Measurements from ENCODE around the gene BRI3.

Gene BRI3, protein sequence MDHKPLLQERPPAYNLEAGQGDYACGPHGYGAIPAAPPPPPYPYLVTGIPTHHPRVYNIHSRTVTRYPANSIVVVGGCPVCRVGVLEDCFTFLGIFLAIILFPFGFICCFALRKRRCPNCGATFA

DNA sequence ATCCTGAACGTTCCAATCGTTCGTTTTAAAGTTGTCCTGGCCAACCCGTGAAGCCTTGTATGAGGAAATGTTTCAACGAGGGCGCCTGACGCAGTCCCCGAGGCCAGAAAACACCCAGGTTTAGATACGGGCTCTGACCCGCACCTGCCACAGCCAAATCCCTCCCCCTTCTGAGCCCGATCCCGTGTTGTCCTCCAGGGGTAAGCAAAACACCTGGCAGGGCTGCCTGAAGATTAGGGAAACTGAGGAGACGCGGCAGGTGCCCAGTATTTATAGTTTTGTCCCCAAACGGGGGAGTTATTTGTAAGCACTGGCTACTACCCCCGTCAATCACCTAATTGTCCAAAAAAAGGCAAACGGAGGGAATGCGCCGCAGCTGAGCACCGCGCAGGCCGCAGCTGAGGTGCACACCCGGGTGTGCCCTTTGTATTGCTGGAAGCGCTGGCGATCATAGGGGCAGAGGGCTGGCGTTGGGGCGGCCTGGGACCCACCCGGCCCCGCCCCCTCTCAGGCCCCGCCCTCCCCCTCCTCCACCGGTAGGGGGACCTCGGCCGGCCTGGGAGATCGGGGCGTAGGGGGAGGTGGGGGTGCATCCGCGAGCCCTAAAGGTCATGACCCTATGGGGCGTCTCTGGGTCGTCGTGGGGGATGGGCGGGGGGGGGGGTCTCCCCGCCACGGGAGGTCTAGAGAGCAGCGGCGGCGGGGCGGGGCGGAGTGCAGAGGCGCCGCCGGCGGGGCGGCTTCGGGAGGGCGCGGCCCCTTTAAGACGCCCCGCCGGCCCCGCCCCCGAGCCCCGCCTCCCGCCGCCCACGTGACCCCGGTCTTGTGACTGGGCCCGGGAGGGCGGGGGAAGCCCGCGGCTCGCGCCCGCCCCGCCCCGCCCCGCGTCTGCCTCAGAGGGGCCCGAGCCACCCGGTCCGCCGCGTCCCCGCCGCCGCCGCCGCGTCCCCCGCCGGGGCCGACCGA is at the start of gene BRI3:
BRI3 (plus strand) TSS at position 896 of the 966 bp plus-strand sequence. CDS start 110 bp downstream, outside the sequence.
- peak; percentile 83 for DNase-seq (ENCODE audit: low read depth, low spot score)

DNA sequence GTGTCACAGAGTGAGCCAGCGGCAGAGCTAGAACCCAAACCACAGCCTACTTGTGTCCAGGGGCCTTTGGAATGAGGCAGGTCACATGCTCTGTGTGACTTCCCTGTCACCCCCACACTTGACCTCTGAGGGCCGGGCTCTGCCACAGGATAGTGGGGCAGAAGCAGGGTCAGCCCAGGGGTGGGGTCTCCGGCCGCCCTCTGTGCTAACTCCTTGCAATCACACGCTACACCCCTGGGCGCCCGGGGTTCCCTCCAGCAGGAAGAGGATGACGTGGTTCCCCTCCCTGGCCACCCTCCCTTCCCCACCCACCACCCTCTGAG is 49.3 kb upstream of the BRI3 start:
- DNase-seq (ENCODE audit: low read depth, low spot score) = no peak

DNA sequence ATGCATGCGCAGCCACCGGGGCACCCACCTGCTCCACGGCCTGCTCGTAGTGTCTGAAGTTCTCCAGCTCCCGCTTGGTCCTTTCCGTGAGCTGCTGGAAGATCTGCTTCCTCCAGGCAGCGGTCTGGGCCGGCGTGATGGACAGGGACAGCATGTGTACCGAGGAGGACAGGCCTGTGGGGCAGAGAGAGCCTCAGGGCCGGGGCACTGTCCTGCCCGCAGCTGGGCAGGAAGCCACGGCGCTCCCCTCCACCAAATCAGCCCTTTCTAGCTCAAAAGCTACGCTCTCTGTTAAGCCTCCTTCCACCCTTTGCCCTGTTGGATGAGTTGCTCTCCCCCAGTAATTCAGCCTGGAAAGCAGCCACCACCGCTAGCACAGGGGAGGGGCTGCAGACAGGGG is 48.7 kb upstream of the BRI3 start:
- DNase-seq (ENCODE audit: low read depth, low spot score) = no peak

DNA sequence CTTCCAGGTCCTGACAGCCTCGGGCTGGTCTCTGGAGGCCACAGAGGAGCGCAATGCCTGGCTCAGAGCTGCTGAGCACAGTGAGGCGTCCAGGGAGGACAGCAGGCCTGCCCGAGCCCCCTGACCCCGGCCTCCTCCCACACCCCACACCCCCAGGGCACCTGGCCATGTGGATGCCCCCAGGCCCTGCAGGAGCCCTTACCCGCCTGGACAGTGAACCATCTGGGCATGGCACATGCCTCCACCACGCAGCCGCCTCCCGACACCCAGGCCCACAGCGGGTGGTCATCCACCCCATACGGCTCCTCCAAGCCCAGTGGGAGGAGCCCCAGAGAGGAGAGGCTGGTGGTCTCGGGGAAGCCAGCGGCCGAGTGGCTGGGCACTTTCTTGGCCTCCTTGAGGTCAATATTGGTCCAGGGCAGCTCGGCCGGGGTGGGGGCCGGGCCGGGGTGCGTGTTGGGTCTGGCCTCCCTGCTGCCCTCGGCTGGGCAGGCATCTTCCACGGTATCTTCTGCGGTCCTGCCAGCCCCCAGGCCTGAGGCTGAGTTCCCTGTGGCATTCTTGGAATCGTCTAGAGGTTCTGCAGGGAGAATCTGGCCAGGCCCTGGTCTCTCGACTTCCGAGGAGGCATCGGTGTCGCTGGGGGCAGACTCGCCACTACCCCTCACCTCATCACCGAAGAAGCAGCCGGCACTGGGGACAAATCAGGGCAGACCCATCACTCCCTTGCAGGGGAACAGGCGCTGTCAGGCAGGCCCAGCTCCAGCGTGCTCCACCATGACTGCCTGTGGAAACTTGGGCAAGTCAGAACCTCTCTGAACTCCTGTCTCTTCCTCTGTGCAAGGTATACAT is 48.0 kb upstream of the BRI3 start:
- DNase-seq (ENCODE audit: low read depth, low spot score) = no peak

DNA sequence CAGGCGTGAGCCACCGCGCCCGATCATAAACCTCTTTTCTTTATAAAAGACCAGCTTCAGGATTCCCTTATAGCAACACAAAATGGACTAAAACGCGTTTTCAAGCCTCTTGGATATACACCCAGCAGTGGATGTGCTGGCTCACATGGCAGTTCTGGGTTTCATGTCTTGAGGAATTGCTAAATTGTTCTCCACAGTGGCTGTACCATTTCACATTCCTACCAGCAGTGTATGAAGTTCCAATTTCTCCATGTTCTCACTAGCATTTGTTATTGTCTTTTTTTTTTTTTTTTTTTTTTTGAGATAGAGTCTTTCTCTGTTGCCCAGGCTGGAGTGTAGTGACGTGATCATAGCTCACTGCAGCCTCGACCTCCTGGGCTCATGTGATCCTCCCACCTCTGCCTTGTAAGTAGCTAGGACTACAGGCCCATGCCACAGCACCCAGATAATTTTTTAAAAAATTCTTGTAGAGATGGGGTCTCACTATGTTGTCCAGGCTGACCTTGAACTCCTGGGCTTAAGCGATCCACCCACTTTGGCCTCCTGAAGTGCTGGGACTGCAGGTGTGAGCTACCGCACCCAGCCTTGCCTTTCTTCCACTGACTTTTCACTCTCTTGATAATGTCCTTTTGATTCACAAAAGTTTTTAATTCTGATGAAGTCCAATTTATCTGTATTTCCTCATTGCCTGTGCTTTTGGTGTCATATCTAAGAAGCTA is 46.9 kb upstream of the BRI3 start:
- DNase-seq (ENCODE audit: low read depth, low spot score) = no peak

DNA sequence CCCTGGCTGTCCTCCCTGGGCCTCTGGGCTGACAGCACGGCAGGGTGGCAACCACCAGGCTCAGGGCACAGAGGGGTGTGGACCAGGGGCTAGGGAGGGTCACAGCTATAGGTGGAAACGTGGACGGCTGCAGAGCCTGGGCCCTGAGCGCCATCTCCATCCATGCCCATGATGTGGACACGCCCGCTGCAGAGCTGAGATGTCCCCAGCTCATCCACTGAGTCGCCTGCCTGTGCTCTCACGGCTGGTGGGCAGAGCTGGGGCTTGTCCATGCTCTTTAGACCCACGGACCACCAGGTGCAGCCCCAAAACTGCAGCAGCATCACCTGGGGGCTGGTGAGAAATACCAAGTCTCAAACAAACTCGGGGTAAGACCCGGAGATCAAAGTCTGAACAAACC is 45.6 kb upstream of the BRI3 start:
- DNase-seq (ENCODE audit: low read depth, low spot score) = no peak

DNA sequence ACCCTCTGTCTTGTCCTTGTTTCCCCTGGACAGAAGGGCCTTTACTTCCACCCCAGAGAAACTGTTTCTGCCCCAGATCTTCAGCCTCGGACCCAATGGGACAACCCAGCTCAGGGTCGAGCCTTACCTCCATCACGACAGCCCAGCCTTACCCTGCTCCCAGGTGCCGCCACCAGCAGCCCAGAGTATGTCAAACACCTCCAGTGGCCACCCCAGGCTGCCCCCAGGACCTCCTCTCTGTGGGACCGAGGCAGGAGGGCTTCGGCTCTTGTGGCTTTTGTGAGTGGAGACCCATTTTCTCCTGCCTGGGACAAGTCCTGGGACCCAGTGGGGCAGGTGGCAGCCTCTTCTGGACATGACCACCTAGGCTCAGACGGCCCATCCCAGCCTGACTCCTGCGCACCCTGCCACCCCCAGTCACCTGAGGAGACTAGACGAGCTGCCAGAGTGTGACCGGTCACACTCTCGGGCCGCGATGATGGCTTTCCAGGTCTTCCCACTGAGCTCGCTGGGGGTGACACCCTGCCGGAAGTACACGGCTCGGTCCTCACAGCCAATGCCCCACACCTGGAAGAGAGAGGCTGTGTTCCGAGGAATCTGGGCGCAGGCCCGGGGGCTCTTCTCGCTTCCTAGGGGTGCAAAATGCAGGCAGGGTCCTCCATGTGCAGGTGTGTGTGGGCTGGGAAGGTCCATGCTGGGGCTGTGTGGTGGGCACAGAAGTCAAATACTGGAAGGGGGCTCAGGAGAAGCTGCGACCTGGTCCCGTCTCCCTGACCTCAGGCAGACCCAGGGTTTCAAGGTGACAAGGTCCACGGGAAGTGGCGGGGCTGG is 44.9 kb upstream of the BRI3 start:
- no peak for DNase-seq (ENCODE audit: low read depth, low spot score)

DNA sequence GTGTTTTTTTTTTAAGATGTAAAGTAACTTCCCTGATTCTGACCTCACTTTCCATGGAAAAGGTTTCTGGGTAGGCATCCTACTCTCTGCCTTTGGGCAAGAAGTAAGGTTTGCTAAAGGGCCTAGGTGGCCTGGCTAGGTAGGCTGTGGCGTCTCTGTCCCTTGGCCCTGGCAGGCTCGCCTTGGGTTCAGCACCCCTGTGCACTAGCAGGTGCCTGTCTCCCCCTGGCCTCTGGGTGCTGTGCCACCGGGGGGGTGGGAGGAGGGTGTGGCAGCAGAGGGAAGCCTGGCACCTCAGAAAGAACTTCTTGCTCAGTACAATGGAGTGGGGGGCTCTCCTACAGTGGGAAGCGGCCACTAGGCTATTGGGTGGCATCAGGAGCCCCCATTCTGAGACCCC is 43.4 kb upstream of the BRI3 start:
- DNase-seq (ENCODE audit: low read depth, low spot score) = no peak

DNA sequence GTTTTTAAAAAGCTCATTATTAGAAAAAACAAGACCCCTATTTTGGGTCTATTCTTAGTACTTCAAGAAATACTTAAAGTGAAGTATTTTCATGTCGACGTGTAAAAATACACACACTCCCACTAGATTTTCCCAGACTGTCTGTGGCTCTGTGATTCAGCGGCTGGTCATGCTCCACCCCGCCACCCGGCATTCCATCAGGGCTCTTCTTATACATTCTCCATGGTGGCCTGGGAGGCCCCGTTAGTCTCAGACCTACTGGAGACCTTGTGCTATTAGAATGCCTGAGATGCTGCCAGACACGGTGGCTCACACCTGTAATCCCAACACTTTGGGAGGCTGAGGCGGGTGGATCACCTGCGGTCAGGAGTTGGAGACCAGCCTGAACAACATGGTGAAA is 42.5 kb upstream of the BRI3 start:
- no peak for DNase-seq (ENCODE audit: low read depth, low spot score)

DNA sequence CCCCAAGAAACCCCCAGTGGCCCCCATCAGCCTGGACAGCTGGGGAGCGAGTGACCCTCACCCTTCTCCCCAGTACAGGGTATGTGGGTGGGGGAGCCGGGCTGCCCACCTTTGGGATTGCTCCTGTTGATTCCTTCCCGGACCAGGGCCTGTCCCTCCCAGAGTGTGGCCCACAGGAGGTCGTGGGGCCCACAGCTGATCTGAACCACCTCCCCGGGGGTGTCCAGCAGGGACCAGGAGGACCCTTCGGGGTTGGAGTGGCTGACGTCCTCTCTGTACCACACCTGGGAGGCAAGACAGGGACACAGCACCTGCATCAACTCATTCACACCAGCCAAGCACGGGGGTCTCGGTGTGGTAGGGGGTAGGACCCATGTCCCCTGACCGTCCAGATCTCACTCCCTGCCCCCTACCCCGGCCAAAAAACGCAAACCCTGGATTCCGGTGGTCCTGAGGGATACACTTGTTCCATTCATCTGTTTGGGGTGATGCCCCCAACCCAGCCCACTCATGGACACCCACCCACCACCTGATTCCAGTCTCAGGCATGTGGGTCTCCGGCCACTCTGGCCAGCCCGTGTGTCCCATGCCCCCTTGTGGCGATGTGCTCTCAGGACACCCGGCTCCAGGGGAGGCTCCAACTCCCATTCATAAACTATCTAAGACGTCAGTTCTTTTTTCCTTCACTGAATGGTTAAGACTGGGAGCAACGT is 40.4 kb upstream of the BRI3 start:
- no peak for DNase-seq (ENCODE audit: low read depth, low spot score)

DNA sequence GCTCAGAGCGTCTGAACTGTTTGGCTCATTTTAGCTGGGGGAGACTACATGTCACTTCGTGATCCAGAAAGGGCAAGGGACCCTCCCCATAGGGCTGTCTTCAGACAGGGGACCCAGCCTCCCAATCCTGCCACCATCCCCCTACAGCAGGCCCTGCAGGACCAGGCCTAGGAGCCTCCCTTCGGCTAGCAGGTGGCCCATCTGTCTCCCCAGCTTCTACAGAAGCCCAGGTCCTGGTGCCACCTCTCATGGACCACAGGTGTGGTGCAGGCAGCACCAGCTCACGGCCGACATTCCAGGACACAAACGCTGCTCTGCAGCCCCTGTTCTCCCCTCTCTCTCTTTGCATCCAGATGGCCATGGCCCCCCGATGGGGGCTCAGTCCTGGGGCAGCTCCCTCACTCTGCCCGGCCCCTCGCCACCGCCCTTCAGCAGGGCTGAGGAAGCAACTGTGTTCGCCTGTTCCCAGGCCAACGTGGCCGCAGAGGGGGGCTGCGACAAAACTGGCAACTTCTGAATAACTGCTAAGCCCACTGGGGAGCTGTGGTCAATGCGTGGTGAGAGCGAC is 39.7 kb upstream of the BRI3 start:
- DNase-seq (ENCODE audit: low read depth, low spot score) = no peak

DNA sequence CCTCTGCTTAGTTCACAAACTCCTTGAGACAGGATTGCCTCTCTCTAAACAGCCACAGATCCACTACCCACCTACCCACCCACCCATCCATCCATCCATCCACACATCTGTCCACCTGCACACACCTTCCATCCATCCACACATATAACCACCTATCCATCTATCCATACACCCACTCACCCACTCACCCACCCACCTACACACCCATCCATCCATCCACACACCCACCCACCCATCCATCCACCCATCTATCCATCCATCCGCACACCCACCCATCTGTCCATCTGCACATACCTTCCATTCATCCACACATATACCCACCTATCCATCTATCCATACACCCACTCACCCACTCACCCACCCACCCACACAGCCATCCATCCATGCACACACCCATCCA is 39.1 kb upstream of the BRI3 start:
- no peak for DNase-seq (ENCODE audit: low read depth, low spot score)

DNA sequence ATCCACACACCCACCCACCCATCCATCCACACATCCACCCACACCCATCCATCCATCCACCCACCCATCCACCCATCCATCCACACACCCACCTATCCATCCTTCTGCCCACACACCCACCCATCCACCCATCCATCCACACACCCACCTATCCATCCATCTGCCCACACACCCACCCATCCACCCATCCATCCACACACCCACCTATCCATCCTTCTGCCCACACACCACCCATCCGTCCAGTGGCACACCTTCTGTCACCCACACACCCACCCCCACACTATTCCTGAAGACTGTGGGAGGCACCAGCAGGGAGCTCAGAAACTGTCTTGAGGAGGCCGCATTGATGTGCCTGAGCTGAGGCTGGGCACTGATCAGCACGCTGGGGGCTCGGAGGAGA is 38.6 kb upstream of the BRI3 start:
- DNase-seq (ENCODE audit: low read depth, low spot score) = no peak

DNA sequence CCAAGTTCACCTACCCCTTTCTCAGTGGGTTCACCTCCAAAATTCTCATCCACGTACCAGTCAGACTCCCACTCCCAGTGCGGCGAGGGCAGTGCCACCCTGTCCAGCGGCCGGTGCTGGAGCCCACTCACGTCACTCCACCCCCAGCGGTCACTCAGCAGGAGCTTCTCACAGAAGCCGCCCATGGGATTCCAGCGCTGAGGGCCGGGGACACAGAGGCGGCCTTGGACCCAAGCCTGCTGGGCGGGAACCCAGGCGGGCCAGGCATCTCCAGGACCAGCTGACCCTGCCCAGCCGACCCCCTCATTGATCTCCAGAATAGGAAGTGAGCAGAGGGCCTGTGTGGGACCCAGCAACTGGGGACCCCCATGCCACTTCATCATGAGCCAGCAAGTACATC is 36.6 kb upstream of the BRI3 start:
- DNase-seq (ENCODE audit: low read depth, low spot score) = no peak

DNA sequence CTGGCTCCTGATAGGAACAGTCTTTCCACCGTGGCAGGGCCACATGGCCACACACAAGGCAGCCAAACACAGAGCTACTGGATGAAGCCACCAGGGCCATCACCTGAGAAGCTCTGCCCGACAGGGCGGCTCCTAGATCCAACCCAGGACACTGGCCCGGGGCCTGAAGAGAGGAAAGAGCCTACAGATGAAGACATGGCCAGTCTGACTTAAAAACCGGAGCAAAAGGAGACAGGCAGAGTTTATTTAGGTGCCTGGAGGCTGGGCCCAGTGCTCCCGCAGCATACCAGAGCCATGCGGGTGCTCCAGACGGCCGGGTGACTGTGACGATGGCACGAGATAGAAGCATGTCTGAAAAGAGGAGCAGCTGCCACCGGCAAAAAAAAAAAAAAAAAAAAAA is 33.3 kb upstream of the BRI3 start:
- DNase-seq (ENCODE audit: low read depth, low spot score) = no peak

DNA sequence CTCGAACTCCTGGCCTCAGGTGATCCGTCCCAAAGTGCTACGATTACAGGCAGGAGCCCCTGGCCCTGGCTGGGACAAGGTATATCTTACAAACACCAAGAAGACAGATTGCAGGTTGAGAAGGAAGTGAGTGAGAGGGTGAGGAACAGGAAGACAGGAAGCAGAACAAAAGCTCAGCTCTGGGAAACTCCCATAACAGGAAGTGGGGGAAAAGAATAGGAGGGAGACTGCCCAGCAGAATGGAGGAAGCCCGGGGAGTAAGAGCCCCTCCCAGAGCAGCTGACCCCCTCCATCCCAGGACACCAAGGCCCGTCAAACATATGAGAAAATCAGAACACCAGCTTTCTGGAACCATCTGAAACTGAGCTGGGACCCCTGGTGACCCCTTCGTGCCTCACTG is 32.4 kb upstream of the BRI3 start:
- DNase-seq (ENCODE audit: low read depth, low spot score) = no peak

DNA sequence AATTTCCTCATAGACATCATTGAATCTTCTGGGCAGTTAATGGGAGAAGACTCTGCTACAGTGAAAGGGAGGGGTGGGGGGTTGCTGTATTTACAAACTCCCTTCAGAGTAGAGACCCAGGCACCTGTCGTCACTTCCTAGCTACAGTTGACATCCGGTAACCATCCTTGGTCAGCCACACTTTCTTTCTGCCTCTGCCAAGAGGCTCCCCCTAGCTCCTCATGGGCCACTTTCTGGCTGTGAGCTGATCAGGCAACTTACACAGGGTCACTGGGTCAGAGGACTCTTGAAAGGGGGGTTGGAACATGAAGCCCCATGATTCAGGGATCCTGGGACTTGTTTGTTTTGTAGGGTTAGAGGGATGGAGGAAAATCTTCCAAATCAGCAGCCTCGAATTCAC is 30.7 kb upstream of the BRI3 start:
- peak; percentile 8 for DNase-seq (ENCODE audit: low read depth, low spot score)

DNA sequence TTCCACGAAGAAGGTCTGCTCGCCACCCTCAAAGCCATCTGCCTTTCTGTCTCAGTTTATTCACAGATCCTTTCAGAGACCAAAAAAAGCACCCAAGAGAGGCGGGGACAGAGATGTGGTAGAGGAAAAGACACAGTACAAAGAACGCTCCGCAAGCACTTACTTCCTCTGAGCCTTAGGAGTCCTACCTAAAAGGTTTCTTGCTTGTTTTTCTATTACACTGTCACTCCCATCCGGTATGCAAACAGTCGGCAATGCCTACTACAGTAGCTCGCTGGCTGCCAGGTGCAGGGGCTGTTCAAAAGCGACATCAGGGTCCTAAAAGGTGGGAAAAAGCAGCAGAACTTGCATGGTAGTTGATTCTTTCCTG is 30.3 kb upstream of the BRI3 start:
- peak; percentile 16 for DNase-seq (ENCODE audit: low read depth, low spot score)

DNA sequence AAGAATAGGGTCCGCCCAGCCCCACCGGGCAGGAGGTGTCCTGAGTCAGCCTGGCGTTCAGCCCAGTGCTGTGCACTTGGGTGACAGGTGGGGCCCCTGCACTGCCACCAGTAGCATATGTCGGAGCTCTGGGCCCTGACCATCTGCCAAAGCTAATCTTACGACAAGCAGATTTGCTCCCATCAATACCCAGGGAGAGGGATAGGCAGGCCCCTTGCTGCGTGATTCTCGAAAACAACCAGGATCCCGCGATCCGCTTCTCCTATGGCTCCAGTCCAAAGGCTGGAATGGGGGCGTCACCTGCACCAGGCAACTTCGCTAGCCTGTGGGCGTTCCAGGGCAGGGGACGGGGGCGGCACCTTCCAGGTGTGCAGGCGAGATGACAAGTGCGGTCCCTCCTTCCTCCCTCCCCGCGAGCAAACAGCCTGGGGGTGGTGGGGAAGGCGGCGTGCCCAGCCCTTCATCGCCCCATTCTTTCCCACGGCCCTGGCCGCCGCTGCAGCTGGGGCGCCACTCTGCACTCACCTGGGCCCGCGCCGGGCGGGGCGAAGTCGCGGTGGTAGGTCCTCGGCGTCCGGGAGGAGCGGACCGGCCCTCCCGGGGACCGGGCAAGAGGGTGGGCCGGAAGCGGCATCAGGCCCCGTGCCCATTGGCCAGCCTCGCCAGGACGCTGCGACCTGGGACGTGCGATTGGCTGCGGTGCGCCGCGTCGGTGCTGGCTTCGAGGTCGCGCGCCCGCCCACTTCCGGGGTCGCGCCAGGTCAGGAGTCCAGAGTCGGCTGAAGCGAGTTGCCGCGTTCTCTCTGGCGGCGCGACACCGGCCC is 29.7 kb upstream of the BRI3 start, which contains the start of gene TECPR1:
TECPR1 (minus strand) TSS at position 632 of the 824 bp plus-strand sequence. CDS start 6,086 bp downstream, outside the sequence.
- peak; percentile 80 for DNase-seq (ENCODE audit: low read depth, low spot score)

Measured in activated CD4-positive, CD25-positive, alpha-beta regulatory T cell treated with anti-CD3 and anti-CD28 coated beads, Interleukin-2, amount 50 U/mL, for 16 hours (primary cell).